ENCODE data around the gene GPR150.
"Not testable (repeated sequence)": the region's sequence is repeated elsewhere in the genome, so short reads cannot be mapped to it uniquely, and the experiment has no call there.

GPR150 gene

GRCh38 chr5:95621839-95622629 lies 2.1 kb downstream of the GPR150 start:
- DNase-seq, result no peak
- intact Hi-C loops (cut with DNase I), result no loop called here

DNA sequence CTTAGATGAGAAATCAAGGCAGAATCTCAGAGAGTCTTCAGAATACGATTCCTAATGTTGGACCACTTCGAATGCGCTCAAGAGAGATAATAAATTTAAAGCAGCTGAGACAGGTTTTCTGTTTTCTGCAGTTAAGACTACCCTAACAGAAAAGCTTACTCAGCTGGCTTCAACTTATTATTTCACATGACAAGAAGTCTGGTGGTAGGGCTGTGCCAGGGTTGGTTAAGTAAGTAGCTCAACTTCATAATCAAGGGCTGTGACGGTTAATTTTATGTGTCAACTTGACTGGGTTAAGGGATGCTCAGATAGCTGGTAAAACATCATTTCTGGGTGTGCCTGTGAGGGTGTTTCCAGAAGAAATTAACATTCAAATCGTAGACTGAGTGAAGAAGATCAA lies 3.8 kb downstream of the GPR150 start:
- DNase-seq, result no peak
- intact Hi-C loops (cut with DNase I), result no loop called here

GRCh38 chr5:95624368-95624767 lies 4.5 kb downstream of the GPR150 start:
- no peak for DNase-seq
- intact Hi-C loops (cut with DNase I), result no loop called here

DNA sequence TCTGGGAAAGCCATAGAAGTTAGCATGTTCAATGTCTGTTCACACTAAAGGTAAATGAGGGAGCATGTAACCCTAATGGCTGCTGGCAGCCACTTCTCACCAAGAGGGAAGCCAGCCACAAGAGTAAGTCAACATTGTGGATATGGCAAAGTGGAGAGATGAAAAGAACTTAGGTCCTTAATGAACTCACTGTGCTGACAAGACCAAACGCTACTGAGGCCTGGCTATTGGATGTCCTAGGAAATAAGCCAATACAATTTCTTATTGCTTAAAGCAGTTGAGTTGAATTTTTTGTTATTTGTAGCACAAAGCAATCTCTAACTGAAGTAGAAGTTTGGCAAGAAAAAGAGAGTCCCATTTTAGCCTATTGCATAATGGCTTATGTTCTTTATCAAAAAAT lies 6.8 kb downstream of the GPR150 start:
- no peak for DNase-seq
- intact Hi-C loops (cut with DNase I), result no loop called here

DNA sequence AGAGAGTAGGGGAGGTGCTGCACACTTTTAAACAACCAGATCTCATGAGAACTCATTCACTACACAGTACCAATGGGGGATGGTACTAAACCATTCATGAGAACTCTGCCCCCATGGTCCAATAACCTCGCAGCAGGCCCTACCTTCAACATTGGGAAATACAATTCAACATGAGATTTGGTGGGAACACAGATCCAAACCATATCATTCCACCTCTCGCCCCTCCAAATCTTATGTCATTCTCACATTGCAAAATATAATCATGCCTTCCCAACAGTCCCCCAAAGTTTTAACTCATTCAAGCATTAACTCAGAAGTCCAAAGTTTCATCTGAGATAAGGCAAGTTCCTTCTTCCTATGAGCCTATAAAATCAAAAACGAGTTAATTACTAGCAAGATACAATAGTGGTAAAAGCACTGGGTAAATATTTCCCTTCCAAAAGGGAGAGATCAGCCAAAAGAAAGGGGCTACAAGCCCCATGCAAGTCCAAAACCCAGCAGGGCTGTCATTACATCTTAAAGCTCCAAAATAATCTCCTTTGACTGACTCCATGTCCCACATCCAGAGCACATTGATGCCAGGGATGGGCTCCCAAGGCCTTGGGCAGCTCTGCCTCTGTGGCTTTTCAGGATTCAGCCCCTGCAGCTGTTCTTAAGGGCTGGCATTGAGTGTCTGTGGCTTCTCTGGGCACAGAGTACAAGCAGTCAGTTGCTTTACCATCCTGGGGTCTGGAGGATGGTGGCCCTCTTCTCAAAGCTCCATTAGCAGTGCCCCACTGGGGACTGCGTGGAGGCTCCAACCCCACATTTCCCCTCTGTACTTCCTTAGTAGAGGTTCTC lies 8.3 kb downstream of the GPR150 start:
- intact Hi-C loops (cut with DNase I), result no loop called here
- DNase-seq, result no peak

GRCh38 chr5:95628933-95629332 lies 9.0 kb downstream of the GPR150 start:
- no peak for DNase-seq
- intact Hi-C loops (cut with DNase I), result no loop called here

DNA sequence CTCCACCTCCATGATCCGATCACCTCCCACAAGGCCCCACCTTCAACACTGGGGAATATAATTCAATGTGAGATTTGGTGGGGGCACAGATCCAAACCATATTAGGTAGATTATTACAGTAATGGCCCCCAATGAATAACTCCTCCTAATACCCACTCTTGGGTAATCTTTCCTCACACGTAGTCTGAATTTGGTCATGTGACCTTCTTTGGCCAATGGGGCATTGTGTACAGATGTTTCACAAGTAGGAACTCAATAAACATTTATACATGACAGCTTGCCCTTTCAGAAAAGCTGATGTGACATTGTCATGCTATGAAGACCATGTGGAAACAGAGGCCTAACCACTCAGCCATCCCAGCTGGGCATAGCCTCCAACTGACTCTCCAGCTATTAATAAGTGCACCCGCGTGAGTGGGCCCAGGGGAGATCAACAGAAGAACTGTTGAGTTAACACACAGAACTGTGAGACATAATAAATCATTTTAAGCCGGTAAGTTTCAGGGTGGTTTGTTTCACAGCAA lies 10.6 kb downstream of the GPR150 start:
- intact Hi-C loops (cut with DNase I), result no loop called here
- DNase-seq, result no peak

DNA sequence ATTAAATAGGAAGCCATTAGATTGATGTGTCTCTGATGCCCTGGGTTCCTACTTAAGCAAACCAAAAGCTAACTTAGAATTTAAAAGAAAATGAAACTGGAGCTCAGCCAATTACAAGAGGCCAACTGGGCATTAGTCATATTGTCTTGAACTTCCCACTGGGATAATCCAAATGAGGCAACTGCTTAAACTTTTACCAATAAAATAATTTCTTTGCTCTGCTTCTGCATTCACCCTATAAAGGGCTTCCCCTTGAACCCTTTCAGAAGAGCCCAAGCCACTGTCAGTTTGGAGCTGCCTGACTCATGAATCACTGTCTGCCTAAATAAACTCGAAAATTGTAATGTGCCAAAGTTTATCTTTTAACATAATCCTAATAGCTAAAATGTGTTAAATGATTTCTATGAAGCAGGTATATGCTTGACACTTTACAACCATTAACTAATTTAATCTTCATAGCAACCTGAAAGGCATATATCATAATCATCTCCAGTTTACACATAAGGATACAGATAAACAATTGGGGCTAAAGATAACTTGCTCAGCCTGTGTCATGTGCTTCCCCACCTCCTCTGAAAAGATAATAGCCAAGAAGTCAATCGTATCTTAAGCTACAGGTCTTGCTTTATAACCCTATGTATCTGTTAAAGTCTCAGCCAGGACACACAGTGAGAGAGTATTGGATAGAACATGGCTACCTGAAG lies 11.5 kb downstream of the GPR150 start:
- DNase-seq, result no peak

DNA sequence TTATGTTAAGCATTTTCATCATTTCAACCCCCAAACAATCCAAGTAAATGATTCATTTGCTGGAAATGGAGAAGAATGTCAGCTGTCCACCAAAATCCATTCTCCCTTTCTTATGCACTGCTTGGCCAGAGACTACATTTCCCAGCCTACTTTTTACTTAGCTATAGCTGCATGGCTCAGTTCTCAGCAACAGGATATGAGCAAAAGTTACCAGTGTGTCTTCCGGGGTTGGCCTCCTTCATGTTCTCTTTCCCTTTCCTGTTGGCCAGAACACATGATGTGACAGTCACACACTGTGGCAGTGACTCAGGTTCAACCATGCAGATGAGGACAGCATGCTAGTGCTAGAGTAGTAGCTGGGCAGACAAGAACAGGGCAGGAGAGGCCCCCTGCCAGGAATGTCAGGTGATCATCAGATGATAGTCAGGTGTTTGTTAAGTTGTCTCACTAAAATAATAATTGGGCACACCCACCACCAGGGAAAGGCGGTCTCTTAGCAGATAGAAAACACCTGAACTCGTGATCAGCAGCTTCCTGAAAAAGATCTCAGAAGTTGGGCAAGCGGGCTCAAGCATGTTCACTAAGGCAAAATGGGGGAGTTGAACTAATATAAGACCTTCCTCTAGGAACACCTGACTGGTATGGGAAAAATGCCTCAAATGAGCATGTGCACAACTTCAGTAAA lies 12.2 kb downstream of the GPR150 start:
- DNase-seq, result no peak
- intact Hi-C loops (cut with DNase I), result no loop called here

More for the DNA sequence above, 11.5 kb downstream of the GPR150 start:
- intact Hi-C loops (cut with DNase I), result no loop called here

- intact Hi-C loops (cut with DNase I), result not testable (repeated sequence)
Measured at GRCh38 chr5:95632942-95633341, 13.1 kb downstream of the GPR150 start.

DNA sequence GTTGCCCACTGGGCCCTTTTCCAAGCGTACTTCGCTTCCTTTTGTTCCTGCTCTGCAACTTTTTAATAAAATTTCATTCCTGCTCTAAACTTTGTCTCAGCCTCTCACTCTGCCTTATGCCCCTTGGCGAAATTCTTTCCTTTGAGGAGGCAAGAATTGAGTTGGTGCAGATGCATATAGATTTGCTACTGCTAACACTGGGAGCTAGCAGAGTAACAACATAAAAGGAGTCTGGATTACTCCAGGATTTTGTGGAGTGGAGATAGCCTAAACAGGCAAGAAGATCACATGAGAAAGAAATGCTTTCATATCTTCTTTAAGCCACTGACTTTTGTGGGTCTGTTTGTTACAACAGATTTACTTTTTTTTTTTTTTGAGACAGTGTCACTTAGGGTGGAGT lies 13.8 kb downstream of the GPR150 start:
- intact Hi-C loops (cut with DNase I), result no loop called here
- DNase-seq, result no peak

More at GRCh38 chr5:95632942-95633341, 13.1 kb downstream of the GPR150 start:
- DNase-seq, result not testable (repeated sequence)

- intact Hi-C loops (cut with DNase I), result no loop called here
- DNase-seq, result no peak
Measured at GRCh38 chr5:95634081-95634480, 14.2 kb downstream of the GPR150 start.

DNA sequence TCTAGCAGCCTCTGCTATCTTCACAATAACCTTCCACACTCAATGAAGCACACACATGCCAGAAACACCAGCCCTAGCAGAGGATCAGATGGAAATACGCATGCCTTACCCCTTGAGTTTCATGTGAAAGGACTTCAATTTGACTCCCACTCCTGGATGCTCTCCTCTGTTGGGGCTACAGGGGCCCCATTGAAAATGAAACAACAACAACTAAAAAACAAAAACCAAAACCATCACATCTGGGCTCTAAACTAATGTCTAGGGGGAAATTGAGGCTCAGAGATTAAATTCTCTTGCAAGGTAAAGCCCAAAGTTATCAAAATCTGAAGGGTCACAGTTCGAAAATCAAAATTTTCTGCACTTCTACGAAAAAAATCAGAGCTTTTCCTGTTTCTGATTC lies 18.7 kb downstream of the GPR150 start:
- intact Hi-C loops (cut with DNase I), result no loop called here

DNA sequence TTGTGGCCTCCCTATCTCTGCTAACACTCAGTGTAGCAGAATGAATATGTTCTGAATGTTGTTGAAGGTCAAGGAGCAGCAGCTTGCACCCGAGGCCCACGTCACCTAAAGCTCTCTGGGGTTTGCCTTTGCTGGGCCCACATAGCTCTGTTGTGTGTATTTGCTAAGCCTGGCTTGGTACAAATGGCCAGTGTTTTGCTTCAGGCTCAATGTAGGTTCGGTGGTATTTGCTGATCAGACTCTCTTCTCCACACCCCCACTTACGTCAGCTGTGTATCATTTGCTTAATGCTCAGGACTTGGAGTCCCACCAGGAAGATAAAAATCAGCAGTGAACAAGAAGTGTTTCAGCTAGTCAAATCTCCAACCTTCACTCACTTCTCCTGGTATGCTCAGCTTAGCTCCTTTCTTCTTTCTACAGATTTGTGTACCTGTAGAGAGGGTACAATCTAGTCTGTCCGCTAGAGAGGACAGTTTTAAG lies 21.9 kb downstream of the GPR150 start:
- DNase-seq, result no peak
- intact Hi-C loops (cut with DNase I), result loop anchor here (10.0 kb wide), 1 partner anchor 693 kb away; no protein-coding TSS in a partner anchor

More for the DNA sequence above, 18.7 kb downstream of the GPR150 start:
- no peak for DNase-seq

- no peak for DNase-seq
- intact Hi-C loops (cut with DNase I), result loop anchor here (10.0 kb wide), 1 partner anchor 692 kb away; no protein-coding TSS in a partner anchor
Measured at GRCh38 chr5:95643152-95643551, 23.3 kb downstream of the GPR150 start.

- peak in 7 of 10 donors; percentile 23 to 83 (median 38) for DNase-seq
- intact Hi-C loops (cut with DNase I), result loop anchor here (2.0 to 10.0 kb wide), 3 partner anchors 136 to 690 kb away; no protein-coding TSS in a partner anchor
Measured at GRCh38 chr5:95644351-95645042, 24.6 kb downstream of the GPR150 start.

GRCh38 chr5:95646226-95646568 lies 26.3 kb downstream of the GPR150 start:
- intact Hi-C loops (cut with DNase I), result loop anchor here (10.0 kb wide), 1 partner anchor 689 kb away; no protein-coding TSS in a partner anchor
- DNase-seq, result peak in 2 of 10 donors; percentile 11 to 59

DNA sequence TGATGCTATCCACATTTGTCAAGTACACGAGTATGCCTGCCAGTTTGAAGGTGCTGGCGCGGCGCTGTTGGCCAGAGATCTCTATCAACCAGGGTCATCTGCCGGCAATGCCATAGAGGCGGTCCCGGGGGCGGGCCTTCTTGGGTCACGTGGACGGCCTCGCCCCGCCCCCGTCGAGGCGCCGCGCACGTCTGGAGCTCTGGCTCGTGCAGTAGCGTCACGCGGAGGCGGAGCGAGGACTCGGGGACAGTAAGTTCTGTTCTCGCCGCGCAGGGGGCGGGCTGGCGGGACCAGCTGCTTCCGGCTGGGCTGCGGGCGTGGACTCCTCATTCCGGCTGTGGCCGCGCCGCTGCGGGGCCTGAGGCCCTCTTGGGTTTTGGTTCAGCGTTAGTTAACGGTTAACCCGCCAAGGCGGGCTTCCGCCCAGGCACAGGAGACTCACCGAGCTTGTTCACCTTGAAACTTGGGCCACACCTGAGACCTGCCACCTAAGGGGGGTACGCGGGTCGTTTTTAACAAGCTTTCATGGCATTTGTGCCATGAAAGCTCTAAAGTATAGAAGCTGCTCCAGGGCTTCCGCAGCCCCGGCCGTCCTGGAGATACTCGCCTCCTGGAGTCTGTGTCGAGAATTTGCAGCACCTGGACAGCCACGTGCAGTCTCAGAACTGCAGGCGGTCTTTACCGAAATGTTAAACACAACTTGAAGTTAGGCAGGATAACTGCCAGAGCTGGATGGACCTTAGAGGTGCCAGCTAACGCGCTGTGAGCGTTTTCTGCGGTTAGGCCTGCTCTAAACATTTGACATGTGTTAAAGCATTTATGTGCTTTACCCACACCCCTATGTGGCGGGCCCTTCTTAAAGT lies 26.9 kb downstream of the GPR150 start, which contains the start of gene RFESD:
TSS of gene RFESD (plus strand) at position 209 of the 863 bp plus-strand sequence. CDS start 5,495 bp downstream, outside the sequence.
- intact Hi-C loops (cut with DNase I), result loop anchor here (10.0 kb wide), 1 partner anchor 688 kb away; no protein-coding TSS in a partner anchor
- DNase-seq, result peak; percentile 93 to 99 (median 96)

All from posterior cingulate gyrus (tissue), 11 donors.